ENCODE data around the gene TMEM8B.

Gene TMEM8B

DNA sequence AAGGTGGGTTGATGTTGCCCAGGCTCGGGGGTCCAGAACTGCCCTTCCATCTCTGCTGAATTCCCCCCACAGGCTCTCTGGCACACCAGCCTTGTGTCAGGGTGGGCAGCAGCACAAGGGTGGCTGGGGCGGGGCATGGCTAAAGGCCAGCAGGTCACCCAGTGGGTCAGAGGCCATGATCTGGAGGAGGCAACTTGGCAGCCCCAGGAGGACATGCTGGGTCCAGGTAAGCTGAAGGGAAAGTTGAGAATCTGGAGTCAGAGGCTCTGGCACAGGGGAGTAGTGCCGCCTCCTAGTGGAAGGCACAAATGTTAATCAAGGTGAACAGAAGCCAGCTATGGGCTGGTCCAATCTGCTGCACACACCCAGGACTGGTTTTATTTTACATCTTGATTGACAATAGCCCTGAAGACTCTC is 6.2 kb downstream of the TMEM8B start:
- Histone ChIP-seq H3K79me2 (ENCODE audit: insufficient read depth, low read length) (no peaks in the 10 kb centered on the region), H3F3A (ENCODE audit: low read depth) (no peaks in the 10 kb centered on the region), H3K9ac (ENCODE audit: low read depth, low read length, poor library complexity, severe bottlenecking) (no peak overlapping the region), H3K9me2 (replicated peaks; ENCODE audit: low read depth, low read length) (no peaks in the 10 kb centered on the region), H2AFZ (ENCODE audit: low read length) (no peak overlapping the region), H3K4me1 (ENCODE audit: insufficient read depth, low read length, poor library complexity, severe bottlenecking) (peaks cover 44% of the 10 kb centered on the region), H3K4me2 (ENCODE audit: low read depth, low read length, poor library complexity, severe bottlenecking) (no peak overlapping the region), H3K36me3 (ENCODE audit: insufficient read depth, low read length) (no peaks in the 10 kb centered on the region), H3K9me3 (ENCODE audit: insufficient read depth, low read depth, low read length) (no peaks in the 10 kb centered on the region), H3K27me3 (ENCODE audit: insufficient read depth, low read length, poor library complexity, severe bottlenecking) (no peaks in the 10 kb centered on the region), H3K4me3 (ENCODE audit: low read length, poor library complexity, severe bottlenecking) (no peak overlapping the region), H4K20me1 (ENCODE audit: insufficient read depth, low read length, poor library complexity, severe bottlenecking) (no peaks in the 10 kb centered on the region)
- TF ChIP-seq EZH2phosphoT487 (IDR thresholded peaks at IDR 0.05; ENCODE audit: borderline replicate concordance): no peak
- peak; percentile 71 for TF ChIP-seq CTCF (conservative IDR thresholded peaks at IDR 0.05; ENCODE audit: low read length)

DNA sequence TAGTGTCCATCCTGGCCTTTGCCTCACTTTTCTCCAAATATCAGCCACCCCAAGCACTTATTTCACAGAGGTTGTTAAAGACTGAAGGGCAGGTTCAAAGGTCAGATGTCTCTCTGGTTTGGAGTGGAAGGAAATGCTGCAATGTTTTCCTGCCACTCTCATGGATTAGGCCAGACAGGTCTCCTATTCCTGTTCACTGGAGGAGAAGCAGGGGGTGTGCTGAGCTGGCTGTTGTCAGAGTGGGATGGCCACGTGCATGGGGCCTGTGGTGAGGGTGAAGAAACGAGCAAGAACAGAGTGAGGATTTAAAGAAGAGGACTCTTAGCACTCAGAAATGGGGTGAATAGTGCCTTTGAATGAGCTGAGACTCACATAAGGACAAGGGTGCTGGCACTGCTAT is 6.7 kb downstream of the TMEM8B start:
- H3K79me2 ChIP-seq (ENCODE audit: insufficient read depth, low read length): no peaks in the 10 kb centered on the region
- no peaks in the 10 kb centered on the region for H3K9me2 ChIP-seq (replicated peaks; ENCODE audit: low read depth, low read length)
- no peaks in the 10 kb centered on the region for H3K36me3 ChIP-seq (ENCODE audit: insufficient read depth, low read length)
- H3F3A ChIP-seq (ENCODE audit: low read depth): no peaks in the 10 kb centered on the region
- H3K4me3 ChIP-seq (ENCODE audit: low read length, poor library complexity, severe bottlenecking): no peak overlapping the region
- no peaks in the 10 kb centered on the region for H4K20me1 ChIP-seq (ENCODE audit: insufficient read depth, low read length, poor library complexity, severe bottlenecking)
- no peak for TF ChIP-seq CTCF (conservative IDR thresholded peaks at IDR 0.05; ENCODE audit: low read length)
- no peak for TF ChIP-seq EZH2phosphoT487 (IDR thresholded peaks at IDR 0.05; ENCODE audit: borderline replicate concordance)
- no peaks in the 10 kb centered on the region for H3K27me3 ChIP-seq (ENCODE audit: insufficient read depth, low read length, poor library complexity, severe bottlenecking)
- H3K4me2 ChIP-seq (ENCODE audit: low read depth, low read length, poor library complexity, severe bottlenecking): no peak overlapping the region
- peaks cover 40% of the 10 kb centered on the region for H3K4me1 ChIP-seq (ENCODE audit: insufficient read depth, low read length, poor library complexity, severe bottlenecking)
- no peak overlapping the region for H3K9ac ChIP-seq (ENCODE audit: low read depth, low read length, poor library complexity, severe bottlenecking)
- no peaks in the 10 kb centered on the region for H3K9me3 ChIP-seq (ENCODE audit: insufficient read depth, low read depth, low read length)
- no peak overlapping the region for H2AFZ ChIP-seq (ENCODE audit: low read length)

DNA sequence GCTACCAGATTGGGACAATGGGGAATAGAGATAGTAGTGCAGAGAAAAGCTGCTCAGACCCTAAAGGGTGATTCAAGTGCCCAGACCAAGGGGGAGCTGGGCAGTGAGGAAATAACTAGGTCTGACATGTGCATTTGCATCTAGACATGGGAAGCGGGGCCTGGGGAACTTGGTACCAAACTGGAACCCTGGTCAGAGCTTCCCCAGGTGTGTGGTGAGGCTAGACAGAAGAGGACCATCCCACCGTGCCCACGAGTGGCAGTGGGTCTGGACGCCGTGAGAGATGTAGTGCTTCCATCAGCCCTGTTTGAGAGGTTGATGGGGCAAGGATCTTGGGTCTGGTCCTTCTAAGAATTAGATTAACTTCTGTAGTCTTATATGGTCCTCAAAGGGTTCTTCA is 7.6 kb downstream of the TMEM8B start:
- no peak overlapping the region for H3K4me2 ChIP-seq (ENCODE audit: low read depth, low read length, poor library complexity, severe bottlenecking)

More for the DNA sequence above, 7.6 kb downstream of the TMEM8B start:
- no peaks in the 10 kb centered on the region for H3K27me3 ChIP-seq (ENCODE audit: insufficient read depth, low read length, poor library complexity, severe bottlenecking)
- H4K20me1 ChIP-seq (ENCODE audit: insufficient read depth, low read length, poor library complexity, severe bottlenecking): no peaks in the 10 kb centered on the region
- peaks cover 32% of the 10 kb centered on the region for H3K4me1 ChIP-seq (ENCODE audit: insufficient read depth, low read length, poor library complexity, severe bottlenecking)
- no peaks in the 10 kb centered on the region for H3K9me2 ChIP-seq (replicated peaks; ENCODE audit: low read depth, low read length)
- no peaks in the 10 kb centered on the region for H3K79me2 ChIP-seq (ENCODE audit: insufficient read depth, low read length)
- H3K9ac ChIP-seq (ENCODE audit: low read depth, low read length, poor library complexity, severe bottlenecking): no peak overlapping the region
- no peaks in the 10 kb centered on the region for H3F3A ChIP-seq (ENCODE audit: low read depth)
- no peaks in the 10 kb centered on the region for H3K9me3 ChIP-seq (ENCODE audit: insufficient read depth, low read depth, low read length)
- H2AFZ ChIP-seq (ENCODE audit: low read length): no peak overlapping the region
- no peak overlapping the region for H3K4me3 ChIP-seq (ENCODE audit: low read length, poor library complexity, severe bottlenecking)
- TF ChIP-seq EZH2phosphoT487 (IDR thresholded peaks at IDR 0.05; ENCODE audit: borderline replicate concordance) (no peak), CTCF (conservative IDR thresholded peaks at IDR 0.05; ENCODE audit: low read length) (no peak)
- no peaks in the 10 kb centered on the region for H3K36me3 ChIP-seq (ENCODE audit: insufficient read depth, low read length)

Measured in Loucy (cell line).